CD14-positive monocyte (primary cell): Measurements from ENCODE around the gene GIMAP5. TPM values are rescaled to one million over a fixed set of nuclear protein-coding genes. Genes with fewer than 3 reads are reported as not detected.

Source experiments
- DNase-seq, 3 donors: peaks; one replicate each; pipeline ENCODE4 v3.0.0-alpha.2; 2011 to 2022
- H2AFZ ChIP-seq: 2 replicates; pipeline ENCODE4 v1.6.0; 2012; ENCODE audit warnings: mild to moderate bottlenecking, low read depth, low read length, inconsistent platforms; ENCODE audit not compliant: insufficient read depth, poor library complexity, severe bottlenecking
- H3K27ac ChIP-seq, 2 donors: 1 replicate in 1 of 2; 2 replicates in 1 of 2; pipeline ENCODE4 v1.5.1; 2012 to 2013; ENCODE audit warnings: low read length in 2 of 2, control low read depth in 1 of 2, inconsistent platforms in 1 of 2, low read depth in 1 of 2, mild to moderate bottlenecking in 1 of 2
- H3K27me3 ChIP-seq, 2 donors: one replicate each; pipeline versions ENCODE4 v1.6.0 to v1.6.1; 2011 to 2013; ENCODE audit warnings: low read length in 2 of 2; ENCODE audit not compliant: control insufficient read depth in 2 of 2, insufficient read depth in 2 of 2
- H3K36me3 ChIP-seq, 2 donors: replicated peaks in 1 of 2; 1 replicate in 1 of 2; 2 replicates in 1 of 2; pipeline versions ENCODE4 v1.5.1 to v1.6.1; 2012 to 2013; ENCODE audit warnings: low read length in 2 of 2, control low read depth in 1 of 2, inconsistent platforms in 1 of 2, mild to moderate bottlenecking in 1 of 2; ENCODE audit not compliant: insufficient read depth in 2 of 2, control insufficient read depth in 1 of 2
- H3K4me1 ChIP-seq, 2 donors: 1 replicate in 1 of 2; 2 replicates in 1 of 2; pipeline versions ENCODE4 v1.5.1 to v1.6.1; 2012 to 2013; ENCODE audit warnings: low read length in 2 of 2, control low read depth in 1 of 2, inconsistent platforms in 1 of 2, mild to moderate bottlenecking in 1 of 2, moderate library complexity in 1 of 2; ENCODE audit not compliant: insufficient read depth in 2 of 2, control insufficient read depth in 1 of 2
- H3K4me2 ChIP-seq: replicated peaks from 2 replicates; pipeline ENCODE3; 2012; ENCODE audit warnings: low read length, moderate library complexity, mild to moderate bottlenecking; ENCODE audit not compliant: poor library complexity, severe bottlenecking; ENCODE audit errors: extremely low read depth
- H3K4me3 ChIP-seq, 3 experiments: fragments of 200-600 bp in 1 of 3; sonication (generic) in 1 of 3; replicated peaks in 1 of 3; 1 replicate in 2 of 3; 2 replicates in 1 of 3; pipeline ENCODE4 v1.5.1; 2011 to 2013; ENCODE audit warnings: low read length in 3 of 3, mild to moderate bottlenecking in 3 of 3, control low read depth in 2 of 3, low read depth in 2 of 3, inconsistent platforms in 1 of 3, moderate library complexity in 1 of 3
- H3K79me2 ChIP-seq: 2 replicates; pipeline ENCODE4 v1.6.0; 2012; ENCODE audit warnings: mild to moderate bottlenecking, control low read depth, inconsistent platforms, low read length, moderate library complexity; ENCODE audit not compliant: insufficient read depth
- H3K9ac ChIP-seq: 2 replicates; pipeline ENCODE4 v1.6.0; 2017; ENCODE audit warnings: low read length, mild to moderate bottlenecking; ENCODE audit not compliant: insufficient read depth, poor library complexity, severe bottlenecking
- H3K9me3 ChIP-seq, 2 donors: replicated peaks in 1 of 2; 1 replicate in 1 of 2; 2 replicates in 1 of 2; pipeline versions ENCODE4 v1.5.1 to v1.6.1; 2012 to 2013; ENCODE audit warnings: low read length in 2 of 2, control low read depth in 1 of 2; ENCODE audit not compliant: control insufficient read depth in 1 of 2, insufficient read depth in 1 of 2
- H4K20me1 ChIP-seq: 2 replicates; pipeline ENCODE4 v1.6.0; 2012; ENCODE audit warnings: mild to moderate bottlenecking, low read length, control low read depth, moderate library complexity; ENCODE audit not compliant: insufficient read depth
- H3K27ac Mint-ChIP-seq, 7 donors: one replicate each; pipeline ENCODE4 v1.8.0; 2020; ENCODE audit warnings: mild to moderate bottlenecking in 7 of 7, mixed read lengths in 7 of 7, moderate library complexity in 6 of 7, inconsistent platforms in 2 of 7
- H3K27me3 Mint-ChIP-seq, 3 donors: one replicate each; pipeline ENCODE4 v1.8.0; 2021 to 2022; ENCODE audit warnings: low read depth in 3 of 3, mild to moderate bottlenecking in 3 of 3, mixed read lengths in 3 of 3, moderate library complexity in 3 of 3, inconsistent platforms in 1 of 3
- H3K36me3 Mint-ChIP-seq, 2 donors: one replicate each; pipeline ENCODE4 v1.8.0; 2020; ENCODE audit warnings: mixed read lengths in 2 of 2, inconsistent platforms in 1 of 2, mild to moderate bottlenecking in 1 of 2
- H3K4me1 Mint-ChIP-seq: one replicate; pipeline ENCODE4 v1.8.0; 2020; ENCODE audit warnings: mild to moderate bottlenecking, mixed read lengths
- H3K4me3 Mint-ChIP-seq, 2 donors: one replicate each; pipeline ENCODE4 v1.8.0; 2020; ENCODE audit warnings: mild to moderate bottlenecking in 2 of 2, mixed read lengths in 2 of 2, moderate library complexity in 1 of 2
- H3K9me3 Mint-ChIP-seq, 7 donors: one replicate each; pipeline ENCODE4 v1.8.0; 2020 to 2022; ENCODE audit warnings: mixed read lengths in 7 of 7, mild to moderate bottlenecking in 6 of 7, moderate library complexity in 6 of 7, inconsistent platforms in 2 of 7
- CTCF ChIP-seq: fragments of 200-600 bp; IDR thresholded peaks from one replicate; pipeline ENCODE4 v1.8.0; 2022; ENCODE audit warnings: antibody characterized with exemption, mild to moderate bottlenecking
- WGBS: methylation state at CpG from one replicate; pipeline ENCODE4 v1.1.5; 2013; ENCODE audit warnings: missing lambda C conversion rate; ENCODE audit not compliant: insufficient coverage; 5-methylcytosine and 5-hydroxymethylcytosine counted together
- intact Hi-C, 2 donors: fragments of 100-400 bp; cut with micrococcal nuclease; formaldehyde crosslinking; loops; one replicate each; pipeline versions ENCODE4 v1.15.0 to v1.15.1; 2023
- polyA plus RNA-seq, 3 donors: library from polyadenylated mRNA; depleted of rRNA in 1 of 3; unstranded in 2 of 3; stranded (reverse) in 1 of 3; fragments of 300-500 nt in 2 of 3; fragments of >200 nt in 1 of 3; fragmentation: Illumina TruSeq in 2 of 3; gene quantifications; 1 replicate in 2 of 3; 2 replicates in 1 of 3; pipeline ENCODE4 v1.2.3, GENCODE V29; 2012 to 2021

Gene GIMAP5
- polyA plus RNA-seq, 3 donors: 13.4 to 17.1 (median 14.4) TPM

- WGBS: 94% methylated on average over 2 of the region's 2 CpGs
- intact Hi-C loops: loop anchor here (10.0 kb wide), 5 partner anchors 93 to 1287 kb away; partner anchors contain the start of genes AGAP3 (in 1 of the 2), FASTK (in 1 of the 2), REPIN1 (in 1 of the 2) and TMUB1 (in 1 of the 2)
- peak overlapping the region in 1 of 2 donors; percentile 92 for H3K27ac ChIP-seq
Observed at GRCh38 chr7:150781961-150782360, 44.7 kb downstream of the GIMAP5 start.

DNA sequence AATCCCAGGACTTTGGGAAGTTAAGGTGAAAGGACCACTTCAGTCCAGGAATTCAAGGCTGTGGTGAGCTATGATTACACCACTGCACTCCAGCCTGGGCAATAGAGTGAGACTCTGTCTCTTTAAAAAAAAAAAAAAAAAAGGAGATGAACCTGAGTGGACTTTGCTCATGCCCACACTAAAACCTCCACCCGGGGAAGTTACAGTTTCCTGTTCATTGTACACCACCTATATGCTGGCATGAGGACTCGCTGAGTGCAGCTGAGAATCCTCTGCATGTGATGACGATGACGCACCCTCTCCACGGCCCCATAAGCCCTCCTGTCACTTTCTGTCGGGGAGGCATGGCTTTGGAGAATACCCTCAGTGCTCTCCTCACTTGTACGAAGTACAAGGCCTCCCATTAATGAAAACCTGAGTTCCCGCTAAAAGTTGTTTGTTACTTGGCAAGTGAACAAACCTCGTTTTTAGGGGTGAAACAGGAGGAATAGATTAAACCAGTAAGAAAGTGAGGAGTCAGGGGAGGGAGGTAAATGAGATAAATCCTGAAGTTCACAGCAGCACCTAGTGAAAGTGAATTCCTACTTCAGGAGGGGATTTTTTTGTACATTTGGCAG, 47.0 kb downstream of the GIMAP5 start:
- intact Hi-C loops: loop anchor here (10.0 kb wide), 5 partner anchors 91 to 1289 kb away; partner anchors contain the start of genes AGAP3 (in 1 of the 2), FASTK (in 1 of the 2), REPIN1 (in 1 of the 2) and TMUB1 (in 1 of the 2)
- Mint-ChIP-seq H3K9me3 (no peaks in the 10 kb centered on the region), H3K36me3 (peaks cover 9 to 20% of the 10 kb centered on the region in 2 donors), H3K27me3 (no peaks in the 10 kb centered on the region), H3K4me3 (peak overlapping the region; percentile 16 to 46), H3K4me1 (peaks cover 92% of the 10 kb centered on the region), H3K27ac (peak overlapping the region; percentile 89 to 97 (median 96))
- WGBS: 33% methylated on average over 4 of the region's 9 CpGs
- no peaks in the 10 kb centered on the region for H3K9me3 ChIP-seq
- H3K79me2 ChIP-seq: peaks cover 8% of the 10 kb centered on the region
- peak overlapping the region in 1 of 3 experiments; percentile 53 for H3K4me3 ChIP-seq
- no peaks in the 10 kb centered on the region for H4K20me1 ChIP-seq
- peak overlapping the region; percentile 73 to 96 for H3K27ac ChIP-seq
- H3K27me3 ChIP-seq: no peaks in the 10 kb centered on the region
- H2AFZ ChIP-seq: peak overlapping the region; percentile 25
- DNase-seq: peak; percentile 74 to 91 (median 83)
- H3K9ac ChIP-seq: peak overlapping the region; percentile 55
- peaks cover 83 to 98% of the 10 kb centered on the region in 2 donors for H3K4me1 ChIP-seq
- TF ChIP-seq CTCF: no peak
- H3K4me2 ChIP-seq: peak overlapping the region; percentile 47
- H3K36me3 ChIP-seq: peaks cover 0 to 4% of the 10 kb centered on the region in 2 donors

More at GRCh38 chr7:150781961-150782360, 44.7 kb downstream of the GIMAP5 start:
- Mint-ChIP-seq H3K4me3 (no peak overlapping the region), H3K27me3 (peaks cover 0 to 6% (median 2%) of the 10 kb centered on the region in 3 donors), H3K9me3 (no peaks in the 10 kb centered on the region), H3K36me3 (peaks cover 12 to 17% of the 10 kb centered on the region in 2 donors), H3K4me1 (peaks cover 91% of the 10 kb centered on the region), H3K27ac (peak overlapping the region in 6 of 7 donors; percentile 54 to 96 (median 92))
- Histone ChIP-seq H2AFZ (no peak overlapping the region), H4K20me1 (no peaks in the 10 kb centered on the region), H3K4me1 (peaks cover 68 to 98% of the 10 kb centered on the region in 2 donors), H3K9me3 (no peaks in the 10 kb centered on the region), H3K9ac (no peak overlapping the region), H3K27me3 (no peaks in the 10 kb centered on the region), H3K36me3 (peaks cover 0 to 4% of the 10 kb centered on the region in 2 donors), H3K79me2 (peaks cover 15% of the 10 kb centered on the region), H3K4me2 (no peak overlapping the region), H3K4me3 (no peak overlapping the region)
- DNase-seq: peak in 1 of 3 donors; percentile 17
- TF ChIP-seq CTCF: no peak
